ENCODE data around the gene TEX54. TPM values are rescaled to one million over a fixed set of nuclear protein-coding genes. Genes with fewer than 3 reads are reported as not detected.

Gene TEX54
- total and polyA plus RNA-seq, 2 of the 4 experiments (the other 2 are of a cell fraction) = not detected

GRCh38 chr11:62792202-62792575 is 40.5 kb downstream of the TEX54 start:
- CTCF ChIA-PET = no interaction called here

More at GRCh38 chr11:62792202-62792575, 40.5 kb downstream of the TEX54 start:
- H3K4me3 ChIP-seq (ENCODE audit: insufficient read depth, low read depth, low read length) = peak overlapping the region; percentile 93; the same call in 1 of the 2 replicates
- H3K9ac ChIP-seq (ENCODE audit: low read depth, low read length) = peak overlapping the region; percentile 52
- peaks cover 7% of the 10 kb centered on the region for H4K20me1 ChIP-seq (ENCODE audit: insufficient read depth, low read length)
- no peak overlapping the region for H2BK15ac ChIP-seq (ENCODE audit: low read depth, low read length)
- in situ Hi-C loops (cut with MboI; ENCODE audit: low sequenced_read_pairs) = no loop called here
- H3K4me2 ChIP-seq (ENCODE audit: low read depth, low read length) = peak overlapping the region; percentile 77
- TF ChIP-seq, protein P1, sequence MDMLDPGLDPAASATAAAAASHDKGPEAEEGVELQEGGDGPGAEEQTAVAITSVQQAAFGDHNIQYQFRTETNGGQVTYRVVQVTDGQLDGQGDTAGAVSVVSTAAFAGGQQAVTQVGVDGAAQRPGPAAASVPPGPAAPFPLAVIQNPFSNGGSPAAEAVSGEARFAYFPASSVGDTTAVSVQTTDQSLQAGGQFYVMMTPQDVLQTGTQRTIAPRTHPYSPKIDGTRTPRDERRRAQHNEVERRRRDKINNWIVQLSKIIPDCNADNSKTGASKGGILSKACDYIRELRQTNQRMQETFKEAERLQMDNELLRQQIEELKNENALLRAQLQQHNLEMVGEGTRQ (IDR thresholded peaks at IDR 0.05; ENCODE audit: low read depth, low read length) = 0 out of 2 replicates have a peak, but pooled peaks have one; percentile 4
- no peak for TF ChIP-seq RAD21 (IDR thresholded peaks at IDR 0.05; ENCODE audit: low read length)
- H3K18ac ChIP-seq (ENCODE audit: low read depth, low read length) = peak overlapping the region; percentile 36; the same call in 1 of the 2 replicates
- H4K8ac ChIP-seq (ENCODE audit: low read depth in 2 of 2, low read length in 2 of 2) = peak overlapping the region; percentile 82 to 89; a peak in 3 of 4 replicates
- H3K27ac ChIP-seq (ENCODE audit: insufficient read depth, low read length) = peak overlapping the region; percentile 74
- H3K56ac ChIP-seq (ENCODE audit: extremely low read depth, insufficient read depth, low read length) = no peak overlapping the region
- intact Hi-C loops (cut with micrococcal nuclease) = no loop called here
- peak overlapping the region; percentile 68 for H2AK5ac ChIP-seq (ENCODE audit: low read depth, low read length)
- BruUV-seq (replicated peaks) = no TSS peak
- ATAC-seq (ENCODE audit: low read depth) (peak; percentile 3; the same call in 1 of the 2 replicates), DNase-seq (peak; percentile 18)
- H3K9me1 ChIP-seq (ENCODE audit: insufficient read depth, low read length) = no peaks in the 10 kb centered on the region
- peak overlapping the region; percentile 76 for H2BK5ac ChIP-seq (ENCODE audit: low read depth, low read length, poor library complexity, severe bottlenecking)
- dilution Hi-C loops (cut with HindIII; ENCODE audit: low sequenced_read_pairs, unreplicated experiment) = no loop called here
- peak overlapping the region; percentile 49; the same call in 1 of the 2 replicates for H3K4ac ChIP-seq (ENCODE audit: low read depth, low read length)
- no peak overlapping the region; the same call in 1 of the 2 replicates for H3K14ac ChIP-seq (replicated peaks; ENCODE audit: low read depth, low read length)
- peak overlapping the region; percentile 56 for H4K5ac ChIP-seq (ENCODE audit: low read depth, low read length)
- peak overlapping the region; percentile 4 for H2AK9ac ChIP-seq (replicated peaks; ENCODE audit: low read depth, low read length, poor library complexity)
- H2BK120ac ChIP-seq (ENCODE audit: low read depth, low read length) = no peak overlapping the region
- peaks cover 55% of the 10 kb centered on the region for H3K36me3 ChIP-seq (ENCODE audit: control insufficient read depth, insufficient read depth, low read length)
- no peaks in the 10 kb centered on the region for H3K9me3 ChIP-seq (ENCODE audit: control insufficient read depth, insufficient read depth, low read length)
- H4K91ac ChIP-seq (ENCODE audit: insufficient read depth, low read depth, low read length) = peak overlapping the region; percentile 20; the same call in 1 of the 2 replicates
- H2BK20ac ChIP-seq (ENCODE audit: low read depth, low read length) = no peak overlapping the region
- no CpG with 5 or more reads among the region's 11 CpGs for WGBS, 2 experiments (ENCODE audit: extremely low coverage in 2 of 2, insufficient read length in 1 of 2)
- peak overlapping the region; percentile 28 for H2AFZ ChIP-seq (replicated peaks; ENCODE audit: low read length, poor library complexity)
- peaks cover 12% of the 10 kb centered on the region for H3K4me1 ChIP-seq (ENCODE audit: control insufficient read depth, insufficient read depth, low read length)
- H3K23ac ChIP-seq (ENCODE audit: low read depth, low read length) = peak overlapping the region; percentile 29; the same call in 1 of the 2 replicates
- peaks cover 12 to 49% of the 10 kb centered on the region in 2 experiments for H3K79me1 ChIP-seq (ENCODE audit: low read depth in 1 of 2, low read length in 2 of 2)
- no peaks in the 10 kb centered on the region for H3K27me3 ChIP-seq (ENCODE audit: control insufficient read depth, insufficient read depth, low read length)
- POLR2A ChIA-PET (ENCODE audit: unreplicated experiment) = interaction anchor here (1.0 kb wide), 1 partner anchor 10 kb away, joined by 3 read pairs; no protein-coding TSS in a partner anchor
